Measurements from ENCODE around the gene METTL25B.

The METTL25B gene

GRCh38 chr1:156768610-156769295 is 40.5 kb downstream of the METTL25B start:
- DNase-seq (ENCODE audit: low read depth) = no peak

GRCh38 chr1:156772222-156772621 is 44.0 kb downstream of the METTL25B start:
- DNase-seq (ENCODE audit: low read depth) = no peak

- no peak for DNase-seq (ENCODE audit: low read depth)
Observed at GRCh38 chr1:156772728-156773497, 44.6 kb downstream of the METTL25B start.

GRCh38 chr1:156773607-156774006 is 45.3 kb downstream of the METTL25B start:
- no peak for DNase-seq (ENCODE audit: low read depth)

- DNase-seq (ENCODE audit: low read depth) = no peak
Observed at GRCh38 chr1:156775799-156776198, 47.5 kb downstream of the METTL25B start.

- DNase-seq (ENCODE audit: low read depth) = no peak
Observed at GRCh38 chr1:156776942-156777341, 48.7 kb downstream of the METTL25B start.

- DNase-seq (ENCODE audit: low read depth) = no peak
Observed at GRCh38 chr1:156777573-156777972, 49.3 kb downstream of the METTL25B start.

GRCh38 chr1:156781585-156782186 is 53.4 kb downstream of the METTL25B start:
- DNase-seq (ENCODE audit: low read depth) = peak; percentile 70

- no peak for DNase-seq (ENCODE audit: low read depth)
Observed at GRCh38 chr1:156785458-156785857, 57.2 kb downstream of the METTL25B start.

Data from EH (cell line).